Measurements from ENCODE around the gene TSKU.

GRCh38 chr11:76768909-76769560, 14.1 kb upstream of the TSKU start:
- no peak for TF ChIP-seq POLR2A (IDR thresholded peaks at IDR 0.05)
- no peak for TF ChIP-seq CTCF (IDR thresholded peaks at IDR 0.05)
